OCI-M1 (cell line): ENCODE measurements around the gene CRHBP.

Experiments used
- DNase-seq: peaks from one replicate; lab custom pipeline; 2025; lab: John Stamatoyannopoulos, UW

CRHBP gene

DNA sequence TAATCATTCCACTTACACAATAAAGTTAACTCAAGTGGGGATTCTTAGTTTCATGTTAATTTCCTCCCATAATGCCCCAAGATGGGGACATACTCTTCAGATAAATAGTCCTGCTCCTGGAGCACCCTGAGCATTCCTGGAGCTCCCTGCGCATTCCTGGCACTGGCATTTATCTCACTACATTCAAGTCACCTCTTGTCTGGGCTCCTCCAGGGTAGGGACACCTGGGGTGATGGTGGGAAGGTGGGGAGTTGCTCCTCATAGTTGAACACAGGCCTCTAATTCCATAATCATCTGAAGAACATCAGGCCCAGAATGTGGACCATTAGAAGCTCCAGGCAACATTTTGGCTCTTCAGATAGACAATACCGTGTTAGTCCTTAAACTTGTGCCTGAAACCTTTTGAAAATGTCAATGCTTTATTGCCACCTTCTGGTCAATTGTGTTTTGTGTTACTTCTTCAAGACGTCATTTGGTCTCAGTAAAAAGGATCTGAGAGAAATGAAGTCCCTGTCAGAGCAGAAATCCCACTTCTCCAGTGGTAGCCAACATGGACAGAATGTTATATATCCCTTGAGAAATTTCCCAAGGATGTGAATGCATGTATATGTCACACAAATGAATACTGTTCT, 63.2 kb downstream of the CRHBP start:
- DNase-seq, result peak; percentile 82

DNA sequence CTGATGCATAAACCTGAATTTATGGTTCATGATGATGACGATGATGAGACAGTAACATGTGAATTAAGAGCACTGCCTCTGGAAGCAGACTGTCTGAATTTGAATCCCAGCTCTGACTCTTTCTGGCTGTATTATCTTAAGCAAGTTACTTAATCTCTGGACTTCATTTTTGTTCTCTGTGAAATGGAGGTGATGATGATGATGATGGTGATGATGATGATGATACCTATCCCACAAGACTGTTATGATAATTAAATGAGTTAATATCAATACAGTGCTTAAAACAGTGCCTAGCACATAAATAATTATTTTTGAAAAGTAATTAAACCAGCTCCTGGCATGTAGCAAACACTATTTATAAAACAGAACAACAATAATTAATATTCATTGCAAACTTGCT, 64.1 kb downstream of the CRHBP start:
- no peak for DNase-seq

DNA sequence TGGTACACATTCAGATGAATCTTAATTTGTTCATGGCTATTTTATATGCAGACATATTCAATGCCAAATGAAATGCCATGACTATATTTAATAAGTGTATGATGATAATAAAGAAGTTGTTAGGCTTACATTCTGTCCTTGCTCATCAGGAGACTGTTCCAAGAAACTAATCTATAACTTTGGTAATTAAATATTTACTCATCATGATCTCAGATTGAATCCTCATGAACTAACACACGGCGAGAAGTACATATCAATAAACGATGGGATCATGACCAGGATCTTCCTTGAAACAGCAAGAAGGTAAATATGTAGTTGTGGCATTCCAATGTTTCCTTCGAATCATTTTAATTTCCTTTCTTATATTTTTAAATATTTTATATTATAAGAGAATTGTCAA, 64.8 kb downstream of the CRHBP start:
- no peak for DNase-seq
